Activated T-helper 1 cell treated with anti-CD3 and anti-CD28 coated beads, Interleukin-12 subunit alpha, Interleukin-12 subunit beta, Interleukin-2, Interleukin-4 antibody, amounts not matched to agents 30 ng/mL and 10 ng/mL and 1 ng/mL, durations not matched to agents 14 hours and 24 hours and 36 hours (primary cell): Measurements from ENCODE around the gene CDK10. TPM values are rescaled to one million over a fixed set of nuclear protein-coding genes. Genes with fewer than 3 reads are reported as not detected.

ENCODE experiments used
- DNase-seq: peaks from one replicate; pipeline ENCODE4 v3.0.0; 2021; ENCODE audit warnings: low spot score
- H3K27ac Mint-ChIP-seq: one replicate; pipeline ENCODE4 v1.8.0; 2021; ENCODE audit warnings: mild to moderate bottlenecking, mixed read lengths
- H3K27me3 Mint-ChIP-seq: one replicate; pipeline ENCODE4 v1.8.0; 2022; ENCODE audit warnings: mild to moderate bottlenecking, moderate library complexity, mixed read lengths; ENCODE audit not compliant: insufficient read depth
- H3K36me3 Mint-ChIP-seq: one replicate; pipeline ENCODE4 v1.8.0; 2021; ENCODE audit warnings: low read depth, mixed read lengths
- H3K4me1 Mint-ChIP-seq: one replicate; pipeline ENCODE4 v1.8.0; 2021; ENCODE audit warnings: low read depth, mixed read lengths
- H3K4me3 Mint-ChIP-seq: one replicate; pipeline ENCODE4 v1.8.0; 2021; ENCODE audit warnings: mild to moderate bottlenecking, moderate library complexity, mixed read lengths
- H3K9me3 Mint-ChIP-seq: one replicate; pipeline ENCODE4 v1.8.0; 2021; ENCODE audit warnings: mixed read lengths
- intact Hi-C: fragments of 100-400 bp; cut with micrococcal nuclease; formaldehyde crosslinking; loops from one replicate; pipeline ENCODE4 v1.15.1; 2024
- total RNA-seq: library from RNA; stranded (reverse); gene quantifications from 2 replicates; pipeline ENCODE4 v1.2.3, GENCODE V29; 2022

Gene CDK10, protein sequence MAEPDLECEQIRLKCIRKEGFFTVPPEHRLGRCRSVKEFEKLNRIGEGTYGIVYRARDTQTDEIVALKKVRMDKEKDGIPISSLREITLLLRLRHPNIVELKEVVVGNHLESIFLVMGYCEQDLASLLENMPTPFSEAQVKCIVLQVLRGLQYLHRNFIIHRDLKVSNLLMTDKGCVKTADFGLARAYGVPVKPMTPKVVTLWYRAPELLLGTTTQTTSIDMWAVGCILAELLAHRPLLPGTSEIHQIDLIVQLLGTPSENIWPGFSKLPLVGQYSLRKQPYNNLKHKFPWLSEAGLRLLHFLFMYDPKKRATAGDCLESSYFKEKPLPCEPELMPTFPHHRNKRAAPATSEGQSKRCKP
- total RNA-seq = 93.9 and 99.6 TPM in 2 replicates

DNA sequence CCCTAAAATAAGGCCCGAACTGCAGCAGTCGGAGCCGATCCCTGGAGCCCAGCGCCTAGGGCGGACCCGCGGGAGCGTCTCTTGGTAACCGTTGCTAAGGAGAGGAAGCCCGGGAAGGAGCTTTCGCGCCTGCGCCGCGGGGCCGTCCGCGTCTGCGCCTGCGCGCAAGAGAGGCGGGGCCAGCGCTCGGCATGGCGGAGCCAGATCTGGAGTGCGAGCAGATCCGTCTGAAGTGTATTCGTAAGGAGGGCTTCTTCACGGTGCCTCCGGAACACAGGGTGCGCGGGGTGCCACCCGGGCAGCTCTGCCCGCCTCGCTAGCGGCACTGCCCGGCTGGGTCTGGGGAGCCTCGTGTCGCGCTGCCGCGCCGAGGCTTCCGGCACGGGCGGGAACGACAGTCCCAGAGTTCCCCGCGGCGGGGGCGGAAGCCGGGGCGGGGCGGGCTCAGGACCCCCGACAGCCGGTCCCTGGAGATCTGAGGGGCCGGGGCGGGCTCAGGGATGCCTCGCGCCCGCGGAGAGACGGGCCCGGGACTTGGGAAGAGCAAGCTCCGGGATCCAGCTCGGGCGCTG is at the start of gene CDK10:
Gene CDK10, plus strand, starts transcription at position 170 of the 572 bp plus-strand sequence. Its CDS starts 22 bp downstream, at position 192.
- Mint-ChIP-seq H3K36me3 (peaks cover 16% of the 10 kb centered on the region), H3K4me3 (peak within 1 kb of the TSS; percentile 94), H3K27me3 (no peaks in the 10 kb centered on the region), H3K4me1 (peaks cover 6% of the 10 kb centered on the region), H3K9me3 (peaks cover 5% of the 10 kb centered on the region), H3K27ac (peak within 1 kb of the TSS; percentile 93)
- intact Hi-C loops = loop anchor here (1.0 kb wide), 3 partner anchors 14 to 28 kb away; no protein-coding TSS in a partner anchor
- peak; percentile 91 for DNase-seq

DNA sequence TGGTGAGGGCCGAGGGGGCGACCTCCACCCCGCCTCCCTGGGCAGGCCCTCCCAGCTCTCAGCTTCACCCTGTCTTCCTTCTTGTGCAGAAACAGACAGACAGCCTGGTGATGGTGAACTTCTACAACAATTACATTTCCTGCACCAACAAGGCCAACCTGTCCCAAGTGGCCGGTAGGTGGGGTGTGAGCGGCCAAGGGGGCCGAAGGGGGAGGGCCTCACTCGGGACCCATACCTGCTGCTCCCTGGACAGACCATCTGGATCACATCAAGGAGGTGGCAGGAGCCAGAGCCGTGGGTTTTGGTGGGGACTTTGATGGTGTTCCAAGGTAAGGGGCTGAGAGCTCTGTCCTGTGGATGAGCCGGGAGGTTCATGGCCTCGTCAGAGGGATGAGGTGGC is 49.1 kb upstream of the CDK10 start:
- no peak for DNase-seq
- Mint-ChIP-seq H3K27ac (no peak overlapping the region), H3K36me3 (no peaks in the 10 kb centered on the region), H3K4me1 (peaks cover 10% of the 10 kb centered on the region), H3K4me3 (no peak overlapping the region), H3K27me3 (peaks cover 2% of the 10 kb centered on the region), H3K9me3 (no peaks in the 10 kb centered on the region)
- intact Hi-C loops = no loop called here

DNA sequence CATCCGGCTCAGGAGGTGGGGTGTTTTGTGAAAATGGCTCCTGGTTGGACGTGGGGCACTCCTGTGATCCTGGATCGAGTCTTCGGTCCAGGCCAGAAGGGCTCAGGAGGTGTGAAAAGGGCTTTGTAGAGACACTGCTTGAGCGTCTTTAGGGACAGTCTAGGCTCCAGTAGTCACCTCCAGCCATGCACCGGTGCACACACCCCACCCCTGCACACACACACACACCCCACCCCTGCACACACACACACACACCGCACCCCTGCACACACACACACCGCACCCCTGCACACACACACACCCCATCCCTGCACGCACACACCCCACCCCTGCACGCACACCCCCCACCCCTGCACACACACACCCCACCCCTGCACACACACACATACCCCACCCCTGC is 48.0 kb upstream of the CDK10 start:
- no peak overlapping the region for H3K4me3 Mint-ChIP-seq
- DNase-seq = no peak
- H3K9me3 Mint-ChIP-seq = no peaks in the 10 kb centered on the region
- intact Hi-C loops = no loop called here
- no peak overlapping the region for H3K27ac Mint-ChIP-seq
- H3K27me3 Mint-ChIP-seq = peaks cover 2% of the 10 kb centered on the region
- no peaks in the 10 kb centered on the region for H3K36me3 Mint-ChIP-seq
- H3K4me1 Mint-ChIP-seq = peaks cover 10% of the 10 kb centered on the region

DNA sequence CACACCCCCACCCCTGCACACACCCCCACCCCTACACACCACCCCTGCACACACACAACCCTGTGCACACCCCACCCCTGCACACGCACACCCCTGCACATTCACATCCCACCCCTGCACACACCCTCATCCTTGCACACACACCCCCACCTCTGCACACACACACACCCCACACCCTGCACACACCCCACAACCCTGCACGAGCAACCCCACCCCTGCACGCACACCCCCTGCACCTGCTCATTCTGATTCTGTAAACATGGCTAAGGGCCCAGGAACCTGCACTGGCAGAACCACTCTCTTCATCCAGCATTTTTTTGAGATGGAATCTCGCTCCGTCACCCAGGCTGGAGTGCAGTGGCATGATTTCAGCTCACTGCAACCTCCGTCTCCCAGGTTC is 47.1 kb upstream of the CDK10 start:
- peaks cover 10% of the 10 kb centered on the region for H3K4me1 Mint-ChIP-seq
- DNase-seq = no peak
- no peak overlapping the region for H3K4me3 Mint-ChIP-seq
- H3K27ac Mint-ChIP-seq = no peak overlapping the region
- H3K27me3 Mint-ChIP-seq = peaks cover 2% of the 10 kb centered on the region
- H3K9me3 Mint-ChIP-seq = no peaks in the 10 kb centered on the region
- peaks cover 2% of the 10 kb centered on the region for H3K36me3 Mint-ChIP-seq
- intact Hi-C loops = no loop called here

DNA sequence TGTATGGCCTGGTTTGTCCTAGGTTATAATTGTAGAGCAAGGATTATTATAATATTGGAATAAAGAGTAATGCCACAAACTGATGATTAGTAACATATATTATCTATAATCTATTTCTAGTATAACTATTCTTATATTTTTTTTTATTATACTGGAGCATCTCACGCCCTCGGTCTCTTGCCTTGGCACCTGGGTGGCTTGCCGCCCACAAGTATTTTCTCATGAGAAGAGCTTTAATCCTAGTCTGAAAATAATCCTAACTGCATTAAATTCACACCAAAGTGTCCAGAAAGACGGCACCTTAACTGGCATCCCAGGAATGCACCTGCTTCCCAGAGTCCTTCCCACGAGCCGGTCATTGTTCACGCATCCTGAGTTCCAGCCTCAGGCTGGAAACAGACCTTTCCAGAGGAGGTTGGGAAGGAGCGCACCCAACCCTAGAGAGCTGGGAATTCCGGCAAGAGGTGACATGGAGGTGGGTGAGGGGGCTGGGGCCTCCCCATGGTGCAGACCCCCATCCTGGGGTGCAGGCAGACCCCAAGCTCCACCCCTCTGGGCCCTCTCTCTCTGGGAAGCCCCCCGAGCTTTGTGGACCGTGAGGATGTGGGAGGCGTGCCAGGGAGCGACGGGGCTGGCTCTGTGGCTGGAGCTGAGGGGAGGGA is 44.9 kb upstream of the CDK10 start:
- intact Hi-C loops = loop anchor here (1.0 to 2.0 kb wide), 5 partner anchors 17 to 132 kb away; partner anchors contain the start of gene RPL13
- no peak overlapping the region for H3K27ac Mint-ChIP-seq
- H3K36me3 Mint-ChIP-seq = peaks cover 11% of the 10 kb centered on the region
- H3K4me3 Mint-ChIP-seq = no peak overlapping the region
- DNase-seq = no peak
- no peaks in the 10 kb centered on the region for H3K9me3 Mint-ChIP-seq
- peaks cover 2% of the 10 kb centered on the region for H3K27me3 Mint-ChIP-seq
- peaks cover 10% of the 10 kb centered on the region for H3K4me1 Mint-ChIP-seq

DNA sequence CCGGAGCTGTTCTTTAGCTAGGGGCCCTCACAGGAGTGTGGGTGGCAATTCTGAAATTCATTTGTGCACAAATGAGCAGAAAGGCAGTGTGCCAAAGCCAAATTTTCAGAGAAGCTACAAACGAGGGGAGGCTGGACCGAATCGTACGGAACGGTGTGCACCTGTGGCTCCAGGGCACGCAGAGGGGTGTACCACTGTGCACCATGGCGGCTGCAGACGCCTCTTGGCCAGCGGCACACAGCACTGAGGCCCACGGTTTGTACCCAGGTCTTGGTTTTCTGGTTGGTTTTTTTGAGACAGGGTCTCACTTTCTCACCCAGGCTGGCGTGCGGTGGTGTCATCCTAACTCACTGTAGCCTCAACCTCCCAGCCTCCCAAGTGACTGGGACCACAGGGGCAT is 43.9 kb upstream of the CDK10 start:
- no peak overlapping the region for H3K4me3 Mint-ChIP-seq
- peaks cover 10% of the 10 kb centered on the region for H3K4me1 Mint-ChIP-seq
- intact Hi-C loops = no loop called here
- no peaks in the 10 kb centered on the region for H3K9me3 Mint-ChIP-seq
- H3K36me3 Mint-ChIP-seq = peaks cover 11% of the 10 kb centered on the region
- no peak for DNase-seq
- no peak overlapping the region for H3K27ac Mint-ChIP-seq
- peaks cover 2% of the 10 kb centered on the region for H3K27me3 Mint-ChIP-seq

DNA sequence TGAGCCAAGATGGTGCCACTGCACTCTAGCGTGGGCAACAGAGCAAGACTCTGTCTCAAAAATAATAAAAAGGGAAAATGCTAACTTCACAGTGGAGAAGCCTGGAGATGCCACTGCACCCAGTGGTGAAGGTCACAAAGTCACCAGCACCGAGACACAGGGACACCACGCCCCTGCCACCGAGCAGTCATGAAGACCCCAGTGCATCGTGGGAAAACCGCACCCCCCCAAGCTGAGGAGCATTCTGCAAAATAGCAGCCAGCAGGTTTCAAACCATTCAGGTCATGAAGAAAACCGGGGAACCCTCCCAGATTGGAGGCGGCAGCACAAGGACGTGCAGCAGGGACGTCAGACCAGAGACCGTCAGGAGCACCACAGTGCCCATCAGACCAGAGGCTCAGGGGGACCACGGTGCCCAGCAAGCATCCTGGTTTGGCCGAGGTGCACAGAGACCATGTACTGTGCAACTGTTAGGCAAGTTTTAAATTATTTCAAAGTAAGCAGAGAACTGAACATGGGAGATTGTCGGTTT is 42.7 kb upstream of the CDK10 start:
- Mint-ChIP-seq H3K27me3 (peaks cover 2% of the 10 kb centered on the region), H3K9me3 (no peaks in the 10 kb centered on the region), H3K36me3 (peaks cover 12% of the 10 kb centered on the region), H3K4me3 (no peak overlapping the region), H3K4me1 (peaks cover 10% of the 10 kb centered on the region), H3K27ac (no peak overlapping the region)
- DNase-seq = no peak
- intact Hi-C loops = no loop called here

DNA sequence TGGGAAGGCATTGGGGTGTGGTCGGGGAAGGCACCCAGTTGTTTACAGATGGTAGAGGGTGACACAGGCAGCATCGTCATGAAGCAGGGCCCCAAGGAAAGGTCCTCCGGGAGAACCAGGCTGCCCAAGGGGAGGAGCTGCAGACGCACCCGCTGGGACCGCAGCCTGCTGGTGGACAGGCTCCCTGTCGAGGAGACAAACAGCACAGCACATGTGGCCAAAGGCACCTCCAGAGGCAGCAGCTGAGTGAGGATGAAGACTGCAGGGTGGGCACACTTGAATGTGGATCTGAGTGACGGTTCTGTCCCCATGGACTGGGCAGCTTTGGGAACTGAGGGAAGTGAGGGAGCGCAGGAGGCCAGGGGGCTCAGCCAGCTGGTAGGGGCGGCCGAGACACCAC is 41.4 kb upstream of the CDK10 start:
- Mint-ChIP-seq H3K36me3 (peaks cover 12% of the 10 kb centered on the region), H3K27ac (no peak overlapping the region), H3K4me1 (peaks cover 10% of the 10 kb centered on the region), H3K9me3 (no peaks in the 10 kb centered on the region), H3K27me3 (peaks cover 2% of the 10 kb centered on the region), H3K4me3 (no peak overlapping the region)
- intact Hi-C loops = no loop called here
- no peak for DNase-seq

DNA sequence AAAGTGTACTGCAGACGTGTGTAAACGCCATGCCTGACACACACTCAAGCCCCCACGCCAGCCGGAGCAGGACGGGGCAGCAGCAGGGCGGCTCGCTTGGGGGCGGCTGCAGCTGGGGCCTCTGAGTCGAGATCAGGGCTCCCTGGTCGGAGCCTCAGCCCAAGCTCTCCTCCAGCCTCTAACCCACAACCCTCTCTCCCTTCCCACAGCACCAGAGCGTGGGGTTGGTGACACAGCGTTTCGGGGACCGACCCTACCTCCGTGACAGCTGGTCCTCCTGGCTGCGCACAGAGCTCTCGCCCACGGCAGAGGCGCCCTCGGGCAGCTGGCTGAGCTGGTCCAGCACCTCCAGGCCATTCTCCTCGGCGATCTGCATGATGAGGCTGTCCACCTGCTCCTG is 40.2 kb upstream of the CDK10 start:
- intact Hi-C loops = no loop called here
- no peak for DNase-seq
- H3K9me3 Mint-ChIP-seq = no peaks in the 10 kb centered on the region
- H3K27ac Mint-ChIP-seq = no peak overlapping the region
- no peaks in the 10 kb centered on the region for H3K27me3 Mint-ChIP-seq
- peaks cover under 1% of the 10 kb centered on the region for H3K4me1 Mint-ChIP-seq
- peaks cover 14% of the 10 kb centered on the region for H3K36me3 Mint-ChIP-seq
- no peak overlapping the region for H3K4me3 Mint-ChIP-seq

DNA sequence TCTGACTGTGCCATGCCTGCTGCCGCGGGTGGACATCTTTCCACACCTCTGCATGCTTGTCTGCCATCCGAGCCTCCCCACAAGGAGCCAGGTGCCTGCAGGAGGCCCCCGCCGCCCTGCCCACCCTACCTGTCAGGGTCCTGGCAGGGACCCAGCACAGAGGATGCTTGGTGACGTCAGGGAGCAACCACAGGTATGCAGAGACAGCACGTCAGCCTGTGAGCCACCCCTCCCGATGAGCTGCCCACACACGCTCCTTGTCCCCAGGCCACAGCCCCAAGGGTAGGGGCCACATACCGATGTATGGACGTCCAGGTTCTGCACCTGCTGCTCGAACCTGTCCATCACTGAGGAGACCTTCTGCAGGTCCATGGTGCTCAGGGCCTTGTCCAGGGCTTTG is 39.6 kb upstream of the CDK10 start:
- Mint-ChIP-seq H3K4me1 (no peaks in the 10 kb centered on the region), H3K27ac (no peak overlapping the region), H3K9me3 (no peaks in the 10 kb centered on the region), H3K36me3 (peaks cover 14% of the 10 kb centered on the region), H3K27me3 (no peaks in the 10 kb centered on the region), H3K4me3 (no peak overlapping the region)
- no peak for DNase-seq
- intact Hi-C loops = no loop called here

DNA sequence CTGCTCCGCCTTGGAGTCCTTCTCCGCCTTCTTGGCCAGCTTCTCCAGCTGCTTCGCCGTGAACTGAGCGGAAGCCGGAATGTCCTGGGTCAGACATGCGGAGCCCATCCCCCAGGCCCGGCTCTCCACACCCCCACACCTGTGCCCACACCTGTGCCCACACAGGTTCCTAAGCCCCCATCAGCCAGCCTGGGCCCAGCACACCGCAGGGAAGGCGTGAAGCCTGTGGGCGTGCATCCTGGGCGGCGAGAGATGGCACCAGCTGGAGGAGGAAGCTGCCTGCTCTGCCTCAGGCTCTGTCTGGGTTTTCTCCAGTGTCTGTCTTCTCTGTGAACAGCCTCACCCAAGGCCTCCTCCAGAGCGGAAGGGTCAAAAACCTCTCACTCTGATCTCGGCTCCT is 34.9 kb upstream of the CDK10 start:
- Mint-ChIP-seq H3K9me3 (no peaks in the 10 kb centered on the region), H3K27ac (no peak overlapping the region), H3K27me3 (no peaks in the 10 kb centered on the region), H3K4me3 (no peak overlapping the region), H3K4me1 (peaks cover 24% of the 10 kb centered on the region), H3K36me3 (peaks cover 8% of the 10 kb centered on the region)
- no peak for DNase-seq
- intact Hi-C loops = no loop called here

DNA sequence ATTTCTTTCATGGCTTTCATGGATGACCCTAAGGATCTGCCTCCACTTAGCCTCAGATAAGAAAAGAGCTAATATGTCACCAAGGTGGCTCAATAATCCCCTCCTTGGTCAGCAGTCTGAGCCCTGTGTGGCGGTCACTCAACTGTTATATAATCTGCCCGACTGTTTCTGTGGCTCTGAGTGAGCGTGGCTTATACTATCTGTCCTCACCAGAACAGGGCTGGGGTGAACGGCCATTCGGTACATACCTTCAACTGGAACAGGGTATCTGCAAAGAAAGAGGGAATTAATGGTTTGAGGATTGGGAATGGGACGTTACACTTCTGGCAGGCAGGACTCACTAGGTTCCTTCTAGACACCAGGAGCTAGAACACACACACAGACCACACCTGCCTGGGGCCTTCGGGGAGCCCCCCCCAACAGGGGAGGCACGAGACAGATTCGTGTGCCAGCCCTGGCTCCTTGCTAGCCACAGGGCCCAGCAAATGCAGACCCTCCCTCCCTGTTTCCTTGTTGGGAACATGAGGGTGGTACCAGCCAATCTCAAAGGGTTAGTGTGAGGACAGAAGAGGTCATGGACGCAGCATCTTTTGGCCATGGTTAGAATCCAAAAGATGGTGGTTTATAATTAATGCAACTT is 32.7 kb upstream of the CDK10 start:
- Mint-ChIP-seq H3K36me3 (peaks cover 12% of the 10 kb centered on the region), H3K4me1 (peaks cover 33% of the 10 kb centered on the region), H3K27ac (no peak overlapping the region), H3K9me3 (no peaks in the 10 kb centered on the region), H3K27me3 (no peaks in the 10 kb centered on the region), H3K4me3 (peak overlapping the region; percentile 61)
- intact Hi-C loops = no loop called here
- no peak for DNase-seq
